ENCODE measurements around the gene FAM110D. TPM values are rescaled to one million over a fixed set of nuclear protein-coding genes. Genes with fewer than 3 reads are reported as not detected.

The FAM110D gene
- total RNA-seq, 1 donor from 2014 or later: 3.8 TPM

GRCh38 chr1:26175346-26175745 is 16.5 kb downstream of the FAM110D start:
- Histone ChIP-seq H3K9me3 (no peaks in the 10 kb centered on the region), H3K27ac (no peak overlapping the region), H3K36me3 (no peaks in the 10 kb centered on the region), H3K4me3 (no peak overlapping the region), H3K4me1 (peaks cover 8% of the 10 kb centered on the region), H3K27me3 (ENCODE audit: low read depth) (no peaks in the 10 kb centered on the region)
- intact Hi-C loops (cut with DNase I): no loop called here
- DNase-seq (no peak), ATAC-seq (no peak)
- no peak for TF ChIP-seq CTCF (IDR thresholded peaks at IDR 0.05)

- DNase-seq (peak; percentile 90), ATAC-seq (peak; percentile 97 to 98)
- Histone ChIP-seq H3K27me3 (ENCODE audit: low read depth) (no peaks in the 10 kb centered on the region), H3K9me3 (no peaks in the 10 kb centered on the region), H3K4me3 (peak within 1 kb of the TSS; percentile 44), H3K27ac (peak within 1 kb of the TSS; percentile 72), H3K36me3 (peaks cover 9% of the 10 kb centered on the region), H3K4me1 (no peaks in the 10 kb centered on the region)
- TF ChIP-seq CTCF (IDR thresholded peaks at IDR 0.05): peak; percentile 25
- intact Hi-C loops (cut with DNase I): no loop called here
These were observed 18.4 kb downstream of the FAM110D start, which contains the start of gene CNKSR1 for GRCh38 chr1:26177182-26177684. CNKSR1 (plus strand) TSS chr1:26177491; CDS start chr1:26177548, 57 bp downstream.

- DNase-seq: no peak
These were observed 21.2 kb downstream of the FAM110D start for GRCh38 chr1:26180010-26180506.

GRCh38 chr1:26181586-26182382 is 22.9 kb downstream of the FAM110D start:
- no peaks in the 10 kb centered on the region for H3K9me3 ChIP-seq
- TF ChIP-seq CTCF (IDR thresholded peaks at IDR 0.05): no peak
- no peaks in the 10 kb centered on the region for H3K27me3 ChIP-seq (ENCODE audit: low read depth)
- no peak overlapping the region for H3K27ac ChIP-seq
- H3K4me3 ChIP-seq: no peak overlapping the region
- peaks cover 9% of the 10 kb centered on the region for H3K36me3 ChIP-seq
- DNase-seq: no peak
- intact Hi-C loops (cut with DNase I): no loop called here
- no peak for ATAC-seq
- no peaks in the 10 kb centered on the region for H3K4me1 ChIP-seq

More at GRCh38 chr1:26180010-26180506, 21.2 kb downstream of the FAM110D start:
- Histone ChIP-seq H3K27me3 (ENCODE audit: low read depth) (no peaks in the 10 kb centered on the region), H3K36me3 (peaks cover 9% of the 10 kb centered on the region), H3K4me1 (no peaks in the 10 kb centered on the region), H3K27ac (no peak overlapping the region), H3K9me3 (no peaks in the 10 kb centered on the region), H3K4me3 (no peak overlapping the region)
- ATAC-seq: no peak
- no peak for TF ChIP-seq CTCF (IDR thresholded peaks at IDR 0.05)
- intact Hi-C loops (cut with DNase I): no loop called here

- ATAC-seq (no peak), DNase-seq (no peak)
- Histone ChIP-seq H3K9me3 (no peaks in the 10 kb centered on the region), H3K27me3 (ENCODE audit: low read depth) (no peaks in the 10 kb centered on the region), H3K27ac (no peak overlapping the region), H3K4me1 (no peaks in the 10 kb centered on the region), H3K4me3 (no peak overlapping the region), H3K36me3 (peaks cover 9% of the 10 kb centered on the region)
- intact Hi-C loops (cut with DNase I): no loop called here
- TF ChIP-seq CTCF (IDR thresholded peaks at IDR 0.05): no peak
These were observed 23.5 kb downstream of the FAM110D start for GRCh38 chr1:26182383-26182696.
